ENCODE results near the gene TNFSF10. TPM values are rescaled to one million over a fixed set of nuclear protein-coding genes. Genes with fewer than 3 reads are reported as not detected.

TNFSF10 gene
- total RNA-seq, 2 donors from 2014 or later = 12.7 to 18.6 TPM

GRCh38 chr3:172471903-172472302 is 51.3 kb downstream of the TNFSF10 start:
- intact Hi-C loops (cut with DNase I) = no loop called here
- ATAC-seq (no peak), DNase-seq (no peak)

DNA sequence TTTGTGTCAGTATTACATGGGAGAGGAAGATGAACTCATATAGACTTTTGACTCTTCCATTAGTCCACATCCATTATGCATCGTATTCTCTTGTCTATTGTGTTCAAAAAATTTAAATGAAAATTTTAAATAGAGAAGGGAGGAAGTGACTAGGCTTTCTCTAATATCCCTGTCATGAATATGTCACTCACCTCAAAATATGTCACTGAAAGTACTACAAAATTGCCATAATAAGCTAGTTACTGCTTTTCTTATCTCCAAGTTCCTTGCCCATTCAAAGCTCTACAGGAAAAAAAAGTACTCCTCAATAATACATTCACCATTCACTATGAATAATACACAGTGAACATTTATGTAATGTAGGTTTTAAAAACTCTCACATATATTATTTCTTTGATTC is 52.6 kb downstream of the TNFSF10 start:
- no peak for ATAC-seq
- intact Hi-C loops (cut with DNase I) = no loop called here
- DNase-seq = no peak

DNA sequence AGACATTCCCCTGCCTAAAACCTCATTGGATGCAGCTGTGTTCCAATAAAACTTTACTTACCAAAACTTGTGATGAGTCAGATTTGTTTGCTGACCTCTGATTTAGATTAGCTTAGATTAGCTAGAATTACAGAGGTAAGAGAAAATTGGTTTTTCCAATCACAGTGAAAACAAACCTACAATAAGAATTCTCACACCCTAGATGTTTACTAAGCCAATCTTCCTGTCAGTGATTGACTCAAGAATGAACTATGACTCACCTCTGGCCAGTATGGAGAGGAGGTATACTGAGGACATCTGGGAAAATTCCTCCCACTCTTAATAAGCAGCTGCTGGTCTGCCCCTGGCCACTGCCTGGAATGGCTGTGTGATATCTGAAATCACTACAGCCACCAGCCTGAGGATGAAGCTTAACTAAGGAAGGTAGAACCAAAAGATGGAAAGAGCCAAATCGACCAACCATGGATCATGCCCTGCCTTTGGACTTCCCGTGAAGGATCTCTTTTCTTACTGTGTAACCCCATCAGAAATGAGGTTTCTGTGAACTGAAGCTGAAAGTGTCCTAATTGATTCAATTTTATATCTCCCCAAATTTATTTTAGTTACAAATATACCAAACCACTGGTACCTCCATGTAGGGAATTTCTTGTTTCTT is 55.9 kb downstream of the TNFSF10 start:
- DNase-seq (no peak), ATAC-seq (peak in 1 of 2 donors; percentile 46)
- intact Hi-C loops (cut with DNase I) = no loop called here

DNA sequence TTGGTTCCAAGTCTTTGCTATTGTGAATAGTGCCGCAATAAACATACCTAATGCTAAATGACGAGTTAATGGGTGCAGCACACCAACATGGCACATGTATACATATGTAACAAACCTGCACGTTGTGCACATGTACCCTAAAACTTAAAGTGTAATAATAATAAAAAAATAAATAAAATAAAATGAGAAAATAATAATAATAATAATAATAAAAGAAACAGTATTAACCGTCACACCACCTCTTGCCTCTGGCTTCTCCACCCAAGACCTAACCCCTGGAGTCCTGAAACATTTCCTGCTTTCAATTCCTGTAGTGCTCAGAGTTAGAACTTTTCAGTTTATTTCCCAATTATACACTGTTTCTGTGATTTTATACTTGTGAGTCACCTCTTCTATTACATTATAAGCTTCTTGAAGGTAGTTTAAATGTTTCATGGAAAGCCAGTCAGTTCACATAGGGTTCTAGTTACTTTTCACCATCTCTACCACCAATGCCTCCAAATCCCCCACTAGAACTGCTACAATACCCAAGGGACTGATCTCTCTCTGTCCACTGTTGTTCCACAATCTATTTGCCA is 56.6 kb downstream of the TNFSF10 start:
- no peak for DNase-seq
- intact Hi-C loops (cut with DNase I) = no loop called here
- ATAC-seq = no peak

DNA sequence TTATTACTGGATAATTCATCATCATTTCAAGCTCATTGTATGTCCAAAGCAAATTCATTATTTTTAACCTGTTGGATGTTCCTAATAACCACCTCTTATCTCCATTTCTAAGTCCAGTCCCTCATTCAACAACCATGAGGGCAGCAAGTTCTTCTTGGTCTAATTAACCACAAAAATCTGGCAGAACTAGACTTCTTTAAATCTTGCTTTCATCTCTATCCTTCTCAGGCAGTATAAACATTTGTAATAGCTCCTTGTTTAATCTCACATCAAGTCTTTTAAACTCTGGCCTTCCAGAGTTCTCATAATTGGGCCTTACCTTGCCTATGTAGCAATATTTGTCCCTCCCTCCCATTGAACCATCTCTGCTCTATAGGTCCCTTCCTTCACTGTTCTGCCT is 57.9 kb downstream of the TNFSF10 start:
- DNase-seq (no peak), ATAC-seq (no peak)
- intact Hi-C loops (cut with DNase I) = no loop called here

GRCh38 chr3:172464306-172464705 is 58.9 kb downstream of the TNFSF10 start:
- intact Hi-C loops (cut with DNase I) = no loop called here
- ATAC-seq (no peak), DNase-seq (no peak)

- ATAC-seq (no peak), DNase-seq (no peak)
- intact Hi-C loops (cut with DNase I) = no loop called here
These were observed 61.6 kb downstream of the TNFSF10 start for GRCh38 chr3:172461530-172462138.

DNA sequence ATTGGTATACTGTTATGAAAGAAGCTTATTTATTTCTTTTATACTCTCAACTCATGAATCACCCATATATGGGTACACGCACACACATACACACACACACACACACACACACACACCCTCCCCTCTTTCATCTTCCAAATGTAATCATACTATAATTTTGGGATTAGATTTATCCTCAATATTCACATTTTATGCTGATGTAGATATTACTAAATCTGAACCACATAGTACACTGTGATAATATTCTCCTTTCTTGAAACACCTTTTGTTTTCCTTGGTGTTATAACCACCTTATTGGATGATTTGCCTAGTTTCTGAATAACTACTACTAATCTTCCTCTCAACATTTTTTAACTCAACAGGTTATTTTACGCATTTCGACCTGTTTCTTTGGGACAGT is 66.8 kb downstream of the TNFSF10 start:
- intact Hi-C loops (cut with DNase I) = no loop called here
- no peak for ATAC-seq
- DNase-seq = no peak

Other genes with a start within 250 kb of the TNFSF10 start
- not detected for gene GHSR, start 75.0 kb downstream of the TNFSF10 start, total RNA-seq
- 10 to 100 TPM; 21.4 to 25.5 TPM for gene NCEH1, start 187.6 kb upstream of the TNFSF10 start, total RNA-seq
- gene ECT2, start 227.3 kb upstream of the TNFSF10 start, total RNA-seq = 1 to 10 TPM; 5.6 to 5.8 TPM